Neural progenitor cell (in vitro differentiated cells): ENCODE measurements around the gene SLC41A3. TPM values are rescaled to one million over a fixed set of nuclear protein-coding genes. Genes with fewer than 3 reads are reported as not detected.

Experiments used
- DNase-seq: peaks from one replicate; pipeline ENCODE4 v3.0.0-alpha.2; 2016; ENCODE audit warnings: low spot score
- H2AFZ ChIP-seq: fragments of 200-600 bp; sonication (generic); replicated peaks from 2 replicates; pipeline ENCODE4 v1.6.1; 2016; ENCODE audit warnings: antibody characterized with exemption
- H3F3A ChIP-seq: fragments of 200-600 bp; sonication (generic); 2 replicates; pipeline ENCODE4 v1.6.1; 2016; ENCODE audit warnings: antibody characterized with exemption, low read depth
- H3K27ac ChIP-seq: fragments of 200-600 bp; sonication (generic); 2 replicates; pipeline ENCODE4 v1.5.1; 2016; ENCODE audit warnings: mild to moderate bottlenecking
- H3K27me3 ChIP-seq: fragments of 200-600 bp; sonication (generic); 2 replicates; pipeline ENCODE4 v1.6.1; 2016; ENCODE audit warnings: mild to moderate bottlenecking, moderate library complexity
- H3K36me3 ChIP-seq: fragments of 200-600 bp; sonication (generic); 2 replicates; pipeline ENCODE4 v1.5.1; 2016
- H3K4me1 ChIP-seq: fragments of 200-600 bp; sonication (generic); 2 replicates; pipeline ENCODE4 v1.6.1; 2016; ENCODE audit warnings: mixed run types
- H3K4me2 ChIP-seq: fragments of 200-600 bp; sonication (generic); 2 replicates; pipeline ENCODE4 v1.6.1; 2016
- H3K4me3 ChIP-seq: fragments of 200-600 bp; sonication (generic); 2 replicates; pipeline ENCODE4 v1.5.1; 2016
- H3K79me2 ChIP-seq: fragments of 200-600 bp; sonication (generic); 2 replicates; pipeline ENCODE4 v1.6.1; 2016; ENCODE audit warnings: low read depth
- H3K9ac ChIP-seq: fragments of 200-600 bp; sonication (generic); 2 replicates; pipeline ENCODE4 v1.6.1; 2016
- H3K9me3 ChIP-seq: fragments of 200-600 bp; sonication (generic); 2 replicates; pipeline ENCODE4 v1.5.1; 2016; ENCODE audit warnings: low read depth
- H4K20me1 ChIP-seq: fragments of 200-600 bp; sonication (generic); 2 replicates; pipeline ENCODE4 v1.6.1; 2016; ENCODE audit warnings: low read depth
- H3K27ac Mint-ChIP-seq: 3 replicates; pipeline ENCODE4 v1.8.0; 2021; ENCODE audit warnings: mixed read lengths
- H3K27me3 Mint-ChIP-seq: 2 replicates; pipeline ENCODE4 v1.8.0; 2022; ENCODE audit warnings: low read depth, mild to moderate bottlenecking, inconsistent platforms, moderate library complexity, mixed read lengths; ENCODE audit not compliant: insufficient read depth
- H3K36me3 Mint-ChIP-seq: 3 replicates; pipeline ENCODE4 v1.8.0; 2021; ENCODE audit warnings: mixed read lengths
- H3K4me1 Mint-ChIP-seq: 3 replicates; pipeline ENCODE4 v1.8.0; 2021; ENCODE audit warnings: mixed read lengths
- H3K4me3 Mint-ChIP-seq: 3 replicates; pipeline ENCODE4 v1.8.0; 2021; ENCODE audit warnings: mild to moderate bottlenecking, moderate library complexity, mixed read lengths
- H3K9me3 Mint-ChIP-seq: 3 replicates; pipeline ENCODE4 v1.8.0; 2020; ENCODE audit warnings: mixed read lengths
- CTCF ChIP-seq: fragments of 200-600 bp; sonication (generic); IDR thresholded peaks from 2 replicates; pipeline ENCODE4 v1.5.1; 2017; ENCODE audit warnings: antibody characterized with exemption, mild to moderate bottlenecking
- EZH2 ChIP-seq: fragments of 200-600 bp; sonication (generic); IDR thresholded peaks from 2 replicates; pipeline ENCODE4 v1.6.1; 2017; ENCODE audit warnings: antibody characterized with exemption, mild to moderate bottlenecking, moderate library complexity
- EZH2phosphoT487 ChIP-seq: fragments of 200-600 bp; sonication (generic); IDR thresholded peaks from 2 replicates; pipeline ENCODE4 v1.6.1; 2017; ENCODE audit warnings: antibody characterized with exemption
- total RNA-seq: library from RNA; depleted of rRNA; stranded (reverse); fragments of >200 nt; gene quantifications from 2 replicates; pipeline ENCODE4 v1.2.3, GENCODE V29; 2015; ENCODE audit warnings: low replicate concordance

The SLC41A3 gene
- total RNA-seq, 1 donor from 2014 or later = 24.9 TPM

GRCh38 chr3:126107957-126108675, 24.2 kb upstream of the SLC41A3 start:
- H3K36me3 Mint-ChIP-seq = peaks cover 1% of the 10 kb centered on the region
- peaks cover 25% of the 10 kb centered on the region for H3K27me3 Mint-ChIP-seq
- Histone ChIP-seq H4K20me1 (no peaks in the 10 kb centered on the region), H3K9ac (no peak overlapping the region), H3K27ac (no peak overlapping the region), H3K4me1 (no peaks in the 10 kb centered on the region), H2AFZ (no peak overlapping the region), H3K9me3 (no peaks in the 10 kb centered on the region), H3K79me2 (no peaks in the 10 kb centered on the region), H3K4me3 (no peak overlapping the region), H3K36me3 (no peaks in the 10 kb centered on the region), H3K4me2 (no peak overlapping the region), H3F3A (no peaks in the 10 kb centered on the region), H3K27me3 (no peaks in the 10 kb centered on the region)
- TF ChIP-seq CTCF (no peak), EZH2phosphoT487 (no peak), EZH2 (no peak)
- no peak for DNase-seq
- H3K9me3 Mint-ChIP-seq = no peaks in the 10 kb centered on the region
- H3K4me1 Mint-ChIP-seq = peaks cover 25% of the 10 kb centered on the region
- H3K27ac Mint-ChIP-seq = peak overlapping the region; percentile 26
- peak overlapping the region; percentile 57 for H3K4me3 Mint-ChIP-seq

GRCh38 chr3:126107203-126107939, 23.4 kb upstream of the SLC41A3 start:
- Histone ChIP-seq H3K9me3 (no peaks in the 10 kb centered on the region), H4K20me1 (no peaks in the 10 kb centered on the region), H3K4me3 (no peak overlapping the region), H3K79me2 (no peaks in the 10 kb centered on the region), H3F3A (no peaks in the 10 kb centered on the region), H3K9ac (no peak overlapping the region), H3K27ac (no peak overlapping the region), H3K27me3 (no peaks in the 10 kb centered on the region), H3K36me3 (no peaks in the 10 kb centered on the region), H3K4me2 (no peak overlapping the region), H3K4me1 (no peaks in the 10 kb centered on the region), H2AFZ (no peak overlapping the region)
- no peak for DNase-seq
- H3K27me3 Mint-ChIP-seq = peaks cover 25% of the 10 kb centered on the region
- H3K4me1 Mint-ChIP-seq = peaks cover 25% of the 10 kb centered on the region
- TF ChIP-seq CTCF (no peak), EZH2 (no peak), EZH2phosphoT487 (no peak)
- H3K36me3 Mint-ChIP-seq = peaks cover 1% of the 10 kb centered on the region
- no peaks in the 10 kb centered on the region for H3K9me3 Mint-ChIP-seq
- no peak overlapping the region for H3K4me3 Mint-ChIP-seq
- no peak overlapping the region for H3K27ac Mint-ChIP-seq

DNA sequence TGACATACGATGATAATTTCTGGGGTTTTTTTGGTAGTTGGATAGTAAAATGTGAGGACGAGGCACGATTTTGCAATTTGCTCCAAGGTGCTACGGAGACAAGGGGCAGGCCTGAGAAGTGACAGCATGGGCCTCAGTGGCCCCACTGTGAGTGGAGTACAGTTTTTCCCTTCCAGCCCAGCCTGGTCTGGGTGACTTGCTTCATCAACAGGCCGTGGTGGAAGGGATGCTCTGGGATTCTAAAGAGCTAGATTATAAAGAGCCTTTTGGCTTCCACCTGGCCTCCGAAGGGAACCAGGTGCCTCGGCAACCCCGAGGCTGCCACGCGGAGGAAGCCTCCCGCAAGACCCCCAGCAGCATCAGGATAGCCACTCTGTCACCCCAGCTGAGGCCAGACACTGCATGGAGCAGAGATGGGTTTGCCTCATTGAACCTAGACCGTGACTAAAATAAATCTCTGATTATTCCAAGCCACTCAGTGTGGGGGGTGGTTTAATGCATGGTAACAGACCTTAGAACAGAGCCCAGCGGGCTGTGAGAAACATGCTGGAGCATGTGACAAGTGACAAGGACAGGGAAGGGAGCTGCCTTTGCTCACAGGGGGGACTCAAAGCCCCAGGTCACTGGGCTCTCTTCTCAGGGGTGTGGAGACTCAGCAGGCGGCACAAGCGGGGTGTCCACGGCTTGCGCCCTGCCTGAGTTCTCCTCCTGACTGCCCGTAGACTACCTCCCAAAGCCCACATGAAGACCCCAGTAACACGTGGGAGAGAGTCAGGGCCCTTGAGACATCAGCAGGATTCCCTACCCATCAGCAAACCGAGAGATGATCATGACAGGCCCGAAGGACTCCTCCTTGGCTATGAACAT, 22.6 kb upstream of the SLC41A3 start:
- H3K79me2 ChIP-seq = no peaks in the 10 kb centered on the region
- Mint-ChIP-seq H3K27ac (no peak overlapping the region), H3K27me3 (peaks cover 25% of the 10 kb centered on the region), H3K4me3 (peak overlapping the region; percentile 57), H3K36me3 (peaks cover 1% of the 10 kb centered on the region), H3K9me3 (no peaks in the 10 kb centered on the region), H3K4me1 (peaks cover 25% of the 10 kb centered on the region)
- no peaks in the 10 kb centered on the region for H4K20me1 ChIP-seq
- no peak overlapping the region for H2AFZ ChIP-seq
- H3K36me3 ChIP-seq = no peaks in the 10 kb centered on the region
- no peak overlapping the region for H3K9ac ChIP-seq
- no peaks in the 10 kb centered on the region for H3K4me1 ChIP-seq
- no peak for TF ChIP-seq CTCF
- H3K4me3 ChIP-seq = no peak overlapping the region
- H3K4me2 ChIP-seq = no peak overlapping the region
- no peaks in the 10 kb centered on the region for H3K9me3 ChIP-seq
- DNase-seq = no peak
- no peaks in the 10 kb centered on the region for H3F3A ChIP-seq
- no peaks in the 10 kb centered on the region for H3K27me3 ChIP-seq
- no peak overlapping the region for H3K27ac ChIP-seq
